Mononuclear cell (primary cell): Measurements from ENCODE around the gene ANTXR1. TPM values are rescaled to one million over a fixed set of nuclear protein-coding genes. Genes with fewer than 3 reads are reported as not detected.

ENCODE experiments used
- H3K27me3 ChIP-seq: 2 replicates; pipeline ENCODE4 v1.6.0; 2011; ENCODE audit warnings: low read length, control low read depth; ENCODE audit not compliant: insufficient read depth
- H3K4me1 ChIP-seq: 2 replicates; pipeline ENCODE4 v1.5.1; 2011; ENCODE audit warnings: mild to moderate bottlenecking, low read length, control low read depth; ENCODE audit not compliant: insufficient read depth
- H3K4me3 ChIP-seq: 2 replicates; pipeline ENCODE4 v1.5.1; 2011; ENCODE audit warnings: mild to moderate bottlenecking, low read length, moderate library complexity
- H3K9me3 ChIP-seq: 2 replicates; pipeline ENCODE4 v1.5.1; 2011; ENCODE audit warnings: low read depth, mild to moderate bottlenecking, control low read depth, low read length
- total RNA-seq: library from RNA; depleted of rRNA; stranded (reverse); fragments of >200 nt; gene quantifications from one replicate; pipeline ENCODE4 v1.2.3, GENCODE V29; 2012

Gene ANTXR1
- total RNA-seq, 1 donor, result under 0.01 TPM

DNA sequence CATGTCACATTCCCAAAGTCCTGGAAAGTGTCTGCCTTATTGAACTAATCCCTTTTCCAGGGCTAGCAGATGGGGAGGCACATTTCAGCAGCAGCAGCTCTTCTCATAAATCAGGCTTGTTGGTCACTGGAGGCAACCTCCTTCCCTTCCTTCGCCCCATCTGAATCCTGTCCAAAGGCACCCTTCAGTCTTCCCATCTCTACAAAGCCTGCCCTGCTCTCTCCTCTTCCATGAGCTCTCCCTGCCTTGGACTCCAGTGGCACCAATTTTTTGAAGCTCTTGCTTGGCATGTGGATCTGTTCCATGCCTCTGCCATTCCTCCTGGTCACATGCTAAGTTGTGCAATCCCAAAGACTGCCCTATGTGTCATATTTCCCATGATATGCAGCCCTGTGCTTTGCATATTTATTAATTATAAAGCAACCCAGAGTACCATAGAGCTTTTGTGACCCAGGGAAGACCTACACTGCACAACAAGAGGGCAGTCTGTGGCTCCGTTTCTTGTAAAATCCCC is 70.3 kb downstream of the ANTXR1 start:
- Histone ChIP-seq H3K9me3 (no peaks in the 10 kb centered on the region), H3K4me3 (no peak overlapping the region), H3K27me3 (no peaks in the 10 kb centered on the region), H3K4me1 (peaks cover 28% of the 10 kb centered on the region)

DNA sequence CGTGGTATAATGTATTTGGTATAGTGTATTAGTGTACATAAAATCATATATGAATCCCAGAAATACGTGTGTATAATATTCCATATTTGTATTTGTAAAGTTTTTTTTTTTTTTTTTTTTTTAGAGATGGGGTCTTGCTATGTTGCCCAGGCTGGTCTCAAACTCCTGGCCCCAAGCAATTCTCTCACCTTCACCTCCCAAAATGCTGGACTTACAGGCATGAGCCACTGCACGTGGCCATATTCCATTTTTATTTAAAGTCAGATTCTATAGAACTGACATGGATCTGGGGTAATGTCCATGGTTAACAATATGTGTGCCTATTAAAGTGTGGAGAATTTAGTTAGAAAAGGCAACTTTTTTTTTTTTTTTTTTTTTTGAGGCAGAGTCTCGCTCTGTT is 71.5 kb downstream of the ANTXR1 start:
- H3K9me3 ChIP-seq, result no peaks in the 10 kb centered on the region
- no peaks in the 10 kb centered on the region for H3K27me3 ChIP-seq
- peaks cover 27% of the 10 kb centered on the region for H3K4me1 ChIP-seq
- H3K4me3 ChIP-seq, result no peak overlapping the region

DNA sequence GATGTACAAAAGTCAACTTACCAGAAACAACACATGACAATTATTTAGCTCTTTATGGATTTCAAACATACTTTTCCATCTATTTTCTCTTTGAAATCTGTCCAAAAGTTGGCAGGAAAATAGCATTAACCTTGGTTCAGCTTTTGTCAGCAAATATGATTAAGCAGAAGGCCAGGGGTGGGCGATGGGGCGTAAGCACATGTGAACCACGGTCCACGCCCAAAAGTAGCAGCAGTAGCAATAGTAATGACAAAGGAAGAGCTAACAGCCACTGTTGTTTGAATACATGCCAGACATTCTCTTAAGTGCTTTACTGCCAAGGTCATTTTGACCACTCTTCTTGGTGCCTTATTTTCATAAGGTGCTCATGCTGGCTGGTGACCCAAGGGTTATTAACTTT is 73.5 kb downstream of the ANTXR1 start:
- Histone ChIP-seq H3K4me3 (no peak overlapping the region), H3K27me3 (no peaks in the 10 kb centered on the region), H3K9me3 (no peaks in the 10 kb centered on the region), H3K4me1 (peaks cover 35% of the 10 kb centered on the region)

DNA sequence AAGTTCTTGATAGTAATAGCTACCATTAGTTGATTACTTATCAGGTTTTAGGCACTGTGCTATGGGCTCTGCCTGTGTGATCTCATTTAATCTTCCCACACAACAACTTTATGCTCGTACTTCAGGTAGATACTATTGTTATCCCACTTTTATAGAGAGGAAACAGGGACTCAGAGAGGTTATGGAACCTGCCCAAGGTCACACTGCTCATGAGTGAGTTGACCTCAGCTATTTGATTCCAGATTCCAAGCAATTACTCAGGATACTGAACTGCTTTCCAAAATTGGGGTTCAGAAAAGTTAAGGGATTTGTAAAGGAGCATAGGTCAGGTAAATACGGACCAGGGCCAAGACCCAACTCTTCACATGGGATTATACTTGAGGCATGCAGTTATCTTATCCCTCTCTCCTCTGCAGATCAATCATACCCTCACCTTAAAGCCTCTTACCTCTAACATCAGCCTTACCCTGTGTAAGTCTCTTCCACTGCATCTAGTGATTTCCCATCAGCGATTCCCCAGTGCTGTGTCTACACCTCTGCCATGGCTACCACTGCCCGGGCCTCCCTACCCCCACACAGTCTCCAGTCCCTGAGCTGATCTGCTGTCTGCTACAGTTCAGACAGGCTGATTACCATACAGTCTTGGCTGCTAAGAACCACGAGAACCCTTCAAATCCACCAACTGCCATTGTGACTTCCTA is 74.4 kb downstream of the ANTXR1 start:
- no peak overlapping the region for H3K4me3 ChIP-seq
- peaks cover 26% of the 10 kb centered on the region for H3K4me1 ChIP-seq
- H3K27me3 ChIP-seq, result no peaks in the 10 kb centered on the region
- no peaks in the 10 kb centered on the region for H3K9me3 ChIP-seq

DNA sequence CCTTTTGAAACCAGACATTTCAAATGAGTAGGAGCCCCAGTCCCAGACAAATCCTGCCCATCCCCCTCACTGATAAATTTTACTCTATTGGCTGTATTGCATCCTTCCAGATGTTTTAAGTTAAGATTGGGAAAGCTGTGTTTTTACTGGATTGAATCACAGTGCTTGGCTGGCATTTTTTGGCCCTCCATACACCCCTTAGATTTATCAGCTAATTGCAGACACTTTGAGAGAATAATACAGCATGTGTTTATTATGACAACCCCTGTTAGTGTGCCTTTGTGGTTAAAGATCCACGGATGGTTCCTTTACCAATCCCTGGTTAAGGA is 74.9 kb downstream of the ANTXR1 start:
- no peaks in the 10 kb centered on the region for H3K9me3 ChIP-seq
- H3K4me3 ChIP-seq, result no peak overlapping the region
- peaks cover 21% of the 10 kb centered on the region for H3K4me1 ChIP-seq
- H3K27me3 ChIP-seq, result no peaks in the 10 kb centered on the region

DNA sequence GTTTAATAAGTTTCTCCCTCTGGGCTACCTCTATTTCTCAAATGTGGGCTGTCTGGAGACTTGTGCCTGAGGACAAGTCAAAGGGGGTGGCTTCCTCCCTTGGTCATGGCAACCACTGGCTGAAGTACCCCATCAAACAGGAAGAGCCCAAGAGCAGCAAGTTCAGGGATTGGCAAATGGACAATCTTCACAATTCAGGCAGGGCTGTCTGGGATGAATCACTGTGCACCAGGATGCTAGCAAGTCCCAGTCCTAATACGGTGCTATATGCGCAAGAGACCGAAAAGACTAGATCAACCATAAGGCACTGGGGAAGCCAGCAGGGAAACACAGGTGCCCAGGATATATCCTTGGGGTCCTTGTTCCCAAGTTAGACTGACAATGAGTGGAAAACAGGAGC is 75.5 kb downstream of the ANTXR1 start:
- no peaks in the 10 kb centered on the region for H3K9me3 ChIP-seq
- H3K27me3 ChIP-seq, result no peaks in the 10 kb centered on the region
- H3K4me3 ChIP-seq, result no peak overlapping the region
- peaks cover 15% of the 10 kb centered on the region for H3K4me1 ChIP-seq

DNA sequence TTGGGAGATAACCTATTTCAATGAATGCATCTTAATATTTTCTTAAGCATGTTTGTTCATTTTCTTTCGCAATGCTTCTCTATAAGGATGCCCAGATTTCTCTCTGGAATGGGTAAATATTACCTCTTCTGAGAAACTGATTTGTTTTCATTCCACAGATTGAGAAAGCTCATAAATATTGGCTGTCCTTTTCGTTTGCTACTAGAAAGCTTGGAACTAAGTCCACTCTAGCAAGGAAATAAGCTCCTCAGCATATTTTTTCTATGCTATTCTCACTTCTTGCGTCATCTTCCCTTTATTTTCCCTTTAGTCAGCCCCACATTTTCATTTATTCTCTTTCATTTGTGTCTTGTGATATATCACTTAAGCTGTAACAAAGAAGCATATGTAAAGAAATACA is 76.3 kb downstream of the ANTXR1 start:
- peaks cover 13% of the 10 kb centered on the region for H3K4me1 ChIP-seq
- H3K4me3 ChIP-seq, result no peak overlapping the region
- H3K9me3 ChIP-seq, result no peaks in the 10 kb centered on the region
- no peaks in the 10 kb centered on the region for H3K27me3 ChIP-seq

DNA sequence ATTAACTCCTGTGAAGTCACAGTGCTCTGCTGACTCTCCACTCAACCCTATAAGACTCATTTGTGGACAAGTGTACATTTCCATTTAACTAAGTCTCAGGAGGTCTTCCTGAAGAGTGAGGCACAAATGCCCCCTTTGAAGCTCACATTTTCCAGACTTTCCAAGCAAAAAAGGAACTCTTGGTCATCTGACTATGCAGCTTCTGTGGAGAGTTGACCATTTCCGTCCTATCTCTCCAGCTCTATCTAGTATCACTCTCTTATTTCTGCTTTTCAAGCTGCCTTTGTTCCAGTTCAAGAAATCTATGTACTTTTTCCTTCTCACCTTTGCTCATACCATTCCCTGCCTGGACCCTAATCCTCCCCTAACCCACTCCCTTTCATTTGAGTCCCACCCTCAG is 77.0 kb downstream of the ANTXR1 start:
- peaks cover 13% of the 10 kb centered on the region for H3K4me1 ChIP-seq

DNA sequence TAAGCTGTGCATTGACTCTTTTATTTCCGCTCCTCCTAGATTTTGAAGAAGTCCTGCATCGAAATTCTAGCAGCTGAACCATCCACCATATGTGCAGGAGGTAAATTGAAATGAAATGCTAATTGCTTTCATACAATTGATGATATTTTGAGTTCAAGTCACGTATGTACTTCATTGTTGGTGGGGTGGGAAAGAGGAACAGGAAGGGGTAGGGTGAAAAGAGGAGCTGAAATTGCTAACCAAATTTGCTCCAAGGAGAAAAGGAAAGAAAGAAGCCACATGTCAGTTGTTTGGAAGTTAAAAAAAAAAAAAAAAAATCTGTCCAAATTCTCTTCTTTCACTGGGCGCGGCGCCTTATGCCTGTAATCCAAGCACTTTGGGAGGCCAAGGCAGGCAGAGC is 77.8 kb downstream of the ANTXR1 start:
- H3K4me3 ChIP-seq, result no peak overlapping the region
- peaks cover 13% of the 10 kb centered on the region for H3K4me1 ChIP-seq
- H3K9me3 ChIP-seq, result no peaks in the 10 kb centered on the region

More for the DNA sequence above, 77.0 kb downstream of the ANTXR1 start:
- no peaks in the 10 kb centered on the region for H3K27me3 ChIP-seq
- H3K9me3 ChIP-seq, result no peaks in the 10 kb centered on the region
- no peak overlapping the region for H3K4me3 ChIP-seq

DNA sequence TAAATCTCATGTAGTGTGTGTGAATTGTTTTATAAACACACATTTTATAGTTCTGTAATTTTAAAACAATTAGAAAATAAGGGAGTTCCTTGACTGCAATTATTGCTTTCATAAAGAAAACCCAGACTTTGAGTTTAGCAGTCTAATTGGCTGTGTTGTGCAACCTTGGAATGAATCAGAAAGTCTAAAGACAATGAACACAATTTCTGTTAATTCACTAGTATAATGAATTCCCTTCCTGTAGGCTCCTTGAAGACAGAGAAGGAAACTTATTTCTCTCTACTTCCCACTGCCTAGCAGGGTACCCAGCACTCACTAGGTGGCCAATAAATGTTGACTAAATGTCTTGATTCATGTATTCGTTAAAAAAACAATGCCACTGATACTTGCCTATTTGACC is 79.9 kb downstream of the ANTXR1 start:
- Histone ChIP-seq H3K9me3 (no peaks in the 10 kb centered on the region), H3K27me3 (no peaks in the 10 kb centered on the region), H3K4me3 (no peak overlapping the region), H3K4me1 (peaks cover 13% of the 10 kb centered on the region)

More for the DNA sequence above, 77.8 kb downstream of the ANTXR1 start:
- H3K27me3 ChIP-seq, result no peaks in the 10 kb centered on the region

DNA sequence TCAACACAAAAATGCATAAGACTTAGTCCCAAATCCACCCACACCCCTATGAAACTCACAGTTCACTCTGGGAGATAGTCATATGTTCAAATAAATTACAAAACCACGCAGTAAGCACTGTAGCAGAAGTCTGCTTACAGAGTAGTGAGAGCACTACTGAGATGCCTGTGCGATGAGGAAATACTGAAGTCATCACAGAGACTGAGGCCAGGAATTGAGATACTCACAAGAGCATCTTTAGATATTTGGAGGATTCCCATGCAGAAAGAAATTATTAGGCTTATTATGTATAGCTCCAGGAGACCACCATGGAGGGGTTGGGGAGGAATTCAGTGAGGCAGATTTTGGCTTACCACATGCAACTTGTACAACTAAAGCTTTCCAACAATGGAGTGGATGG is 82.3 kb downstream of the ANTXR1 start:
- no peaks in the 10 kb centered on the region for H3K27me3 ChIP-seq
- peaks cover 6% of the 10 kb centered on the region for H3K4me1 ChIP-seq
- H3K4me3 ChIP-seq, result no peak overlapping the region
- no peaks in the 10 kb centered on the region for H3K9me3 ChIP-seq

DNA sequence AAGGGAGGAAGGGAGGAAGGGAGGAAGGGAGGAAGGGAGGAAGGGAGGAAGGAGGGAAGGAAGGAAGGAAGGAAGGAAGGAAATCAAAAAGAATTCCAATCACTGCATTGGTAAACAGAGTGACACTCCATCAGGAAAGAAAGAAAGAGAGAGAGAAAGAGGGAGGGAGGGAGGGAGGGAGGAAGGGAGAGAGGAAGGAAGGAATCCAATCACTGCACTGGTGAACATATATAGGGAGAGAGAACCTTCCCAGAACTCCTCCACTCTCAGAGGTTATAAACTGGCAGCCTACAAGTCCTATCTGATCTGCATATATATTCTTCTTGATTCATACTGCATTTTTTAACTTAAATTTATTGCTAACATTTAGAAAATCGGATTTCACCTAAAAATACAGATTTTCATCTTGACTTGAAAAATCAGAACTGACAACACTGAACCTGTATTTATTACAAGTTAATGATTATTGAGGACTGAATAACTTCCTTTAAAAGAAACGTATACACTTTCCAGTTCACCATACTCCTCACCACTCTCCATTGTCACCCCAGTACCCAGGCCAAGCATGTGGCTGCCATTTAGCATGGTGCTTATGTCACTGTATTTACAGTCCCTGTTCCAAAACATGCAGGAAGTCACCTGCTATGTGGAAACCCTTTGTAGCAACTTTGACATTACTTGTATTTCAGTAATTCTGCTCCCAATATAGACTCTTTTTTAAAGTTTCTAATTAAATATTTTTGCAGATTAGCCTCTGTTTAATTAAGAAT is 83.5 kb downstream of the ANTXR1 start:
- no peaks in the 10 kb centered on the region for H3K4me1 ChIP-seq
- H3K27me3 ChIP-seq, result no peaks in the 10 kb centered on the region
- no peaks in the 10 kb centered on the region for H3K9me3 ChIP-seq
- H3K4me3 ChIP-seq, result no peak overlapping the region

DNA sequence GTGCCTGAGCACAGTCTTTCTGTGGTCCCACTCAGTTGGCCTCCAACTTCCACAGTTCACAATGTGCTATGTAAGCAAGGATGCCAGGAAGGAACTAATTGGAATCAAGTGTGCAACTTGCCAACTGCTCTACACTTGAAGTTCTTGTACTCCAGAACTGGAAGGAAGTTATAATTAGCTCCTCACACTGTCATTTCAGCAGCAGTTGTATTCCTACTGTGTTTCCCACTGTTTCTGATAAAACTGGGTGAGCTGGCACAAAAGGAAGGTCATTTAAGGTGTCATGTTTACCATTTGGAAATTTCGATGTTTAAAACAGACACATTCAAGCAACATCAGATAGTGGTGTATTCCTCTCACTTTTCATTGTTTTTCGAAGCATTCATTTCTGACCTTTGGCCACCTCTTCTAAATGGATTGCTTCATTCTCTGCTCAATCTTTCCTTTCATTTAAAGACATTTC is 84.2 kb downstream of the ANTXR1 start:
- Histone ChIP-seq H3K9me3 (no peaks in the 10 kb centered on the region), H3K27me3 (no peaks in the 10 kb centered on the region), H3K4me3 (no peak overlapping the region), H3K4me1 (no peaks in the 10 kb centered on the region)

DNA sequence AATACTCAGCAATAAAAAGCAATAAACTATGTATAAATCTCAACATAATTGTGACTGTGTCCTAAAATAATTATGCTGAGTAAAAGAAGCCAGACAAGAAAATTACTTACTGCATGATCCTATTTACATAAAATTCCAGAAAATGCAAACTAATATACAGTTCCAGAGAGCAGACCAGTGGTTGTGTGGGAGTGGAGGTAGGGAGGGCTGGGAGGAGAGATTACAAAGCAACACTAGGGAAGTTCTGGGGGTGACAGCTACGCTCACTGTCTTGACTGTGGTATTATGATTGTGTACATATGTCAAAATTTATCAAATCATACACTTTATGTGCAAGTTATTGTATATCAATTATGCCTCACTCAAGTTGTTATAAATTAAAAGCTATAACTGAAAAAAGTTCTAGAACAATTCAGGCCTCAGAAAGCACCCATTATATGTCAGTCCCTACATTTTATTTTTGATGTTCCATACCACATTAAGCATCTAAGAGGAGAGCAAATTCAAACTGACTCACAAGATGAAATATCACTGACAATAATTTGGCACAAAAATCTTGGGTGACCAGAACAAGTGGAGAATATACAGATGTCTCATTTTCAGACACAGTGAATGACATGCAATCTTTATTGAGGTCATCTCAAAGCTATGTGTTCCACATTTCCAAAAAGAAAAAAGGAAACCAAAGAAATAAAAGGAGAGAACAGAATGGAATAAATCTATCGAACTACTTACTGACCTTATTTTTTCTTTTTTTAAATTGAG is 85.1 kb downstream of the ANTXR1 start:
- H3K27me3 ChIP-seq, result no peaks in the 10 kb centered on the region
- no peaks in the 10 kb centered on the region for H3K9me3 ChIP-seq
- no peak overlapping the region for H3K4me3 ChIP-seq
- H3K4me1 ChIP-seq, result no peaks in the 10 kb centered on the region

DNA sequence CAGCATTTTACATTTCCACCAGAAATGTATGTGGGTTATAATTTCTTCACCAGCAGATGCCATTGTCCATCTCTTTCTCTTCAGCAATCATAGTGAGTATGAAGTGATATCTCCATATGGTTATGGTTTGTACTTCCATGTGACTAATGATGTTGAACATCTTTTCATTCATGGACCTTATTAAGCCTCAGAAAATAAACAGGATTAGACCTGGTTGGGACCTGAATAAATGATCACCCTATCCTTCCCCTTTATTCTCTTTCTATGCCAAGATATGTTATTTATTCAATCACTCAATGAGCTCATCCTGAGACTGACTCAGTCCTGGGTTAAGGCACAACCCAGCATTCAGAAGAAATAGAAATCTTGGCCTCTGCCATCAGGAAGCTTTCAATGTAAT is 86.6 kb downstream of the ANTXR1 start:
- Histone ChIP-seq H3K4me3 (no peak overlapping the region), H3K4me1 (no peaks in the 10 kb centered on the region), H3K27me3 (no peaks in the 10 kb centered on the region), H3K9me3 (no peaks in the 10 kb centered on the region)
